GM23248 (cell line): ENCODE data around the gene NRG3. TPM values are rescaled to one million over a fixed set of nuclear protein-coding genes. Genes with fewer than 3 reads are reported as not detected.

ENCODE experiments used
- DNase-seq: peaks from one replicate; pipeline ENCODE4 v3.0.0-alpha.2; 2015
- H2AFZ ChIP-seq: fragments of 200-600 bp; sonication (generic); 2 replicates; pipeline ENCODE4 v1.6.1; 2016; ENCODE audit warnings: antibody characterized with exemption
- H3F3A ChIP-seq: fragments of 200-600 bp; sonication (generic); 2 replicates; pipeline ENCODE4 v1.6.1; 2016; ENCODE audit warnings: mild to moderate bottlenecking, antibody characterized with exemption, mixed run types; ENCODE audit not compliant: insufficient read depth
- H3K27ac ChIP-seq: fragments of 200-600 bp; sonication (generic); 2 replicates; pipeline ENCODE4 v1.5.1; 2016; ENCODE audit warnings: mild to moderate bottlenecking
- H3K27me3 ChIP-seq: fragments of 200-600 bp; sonication (generic); replicated peaks from 2 replicates; pipeline ENCODE4 v1.6.1; 2016; ENCODE audit warnings: mild to moderate bottlenecking; ENCODE audit not compliant: insufficient read depth
- H3K36me3 ChIP-seq: fragments of 200-600 bp; sonication (generic); 2 replicates; pipeline ENCODE4 v1.6.1; 2016; ENCODE audit warnings: low read depth, mild to moderate bottlenecking
- H3K4me1 ChIP-seq: fragments of 200-600 bp; sonication (generic); 2 replicates; pipeline ENCODE4 v1.6.1; 2016; ENCODE audit warnings: mild to moderate bottlenecking; ENCODE audit not compliant: insufficient read depth
- H3K4me2 ChIP-seq: fragments of 200-600 bp; sonication (generic); one replicate; pipeline ENCODE4 v1.6.1; 2016; ENCODE audit warnings: mild to moderate bottlenecking; ENCODE audit not compliant: unreplicated experiment
- H3K4me3 ChIP-seq: fragments of 200-600 bp; sonication (generic); 2 replicates; pipeline ENCODE4 v1.5.1; 2016; ENCODE audit warnings: mild to moderate bottlenecking
- H3K79me2 ChIP-seq: fragments of 200-600 bp; sonication (generic); 2 replicates; pipeline ENCODE4 v1.6.1; 2016; ENCODE audit warnings: mild to moderate bottlenecking; ENCODE audit not compliant: insufficient read depth
- H3K9ac ChIP-seq: fragments of 200-600 bp; sonication (generic); 2 replicates; pipeline ENCODE4 v1.6.1; 2016; ENCODE audit warnings: mild to moderate bottlenecking
- H3K9me2 ChIP-seq: fragments of 200-600 bp; sonication (generic); 2 replicates; pipeline ENCODE4 v1.6.1; 2016; ENCODE audit warnings: mixed run types, mild to moderate bottlenecking, moderate library complexity; ENCODE audit not compliant: insufficient read depth
- H3K9me3 ChIP-seq: fragments of 200-600 bp; sonication (generic); one replicate; pipeline ENCODE4 v1.6.1; 2017; ENCODE audit warnings: low read depth
- H4K20me1 ChIP-seq: fragments of 200-600 bp; sonication (generic); 2 replicates; pipeline ENCODE4 v1.6.0; 2016; ENCODE audit not compliant: insufficient read depth
- EZH2 ChIP-seq: fragments of 200-600 bp; sonication (generic); IDR thresholded peaks from 2 replicates; pipeline ENCODE4 v1.6.1; 2018; ENCODE audit warnings: antibody characterized with exemption, mild to moderate bottlenecking; ENCODE audit not compliant: insufficient read depth, poor library complexity, severe bottlenecking
- EZH2phosphoT487 ChIP-seq: fragments of 200-600 bp; sonication (generic); IDR thresholded peaks from 2 replicates; pipeline ENCODE4 v1.6.1; 2018; ENCODE audit warnings: antibody characterized with exemption, moderate library complexity, mild to moderate bottlenecking, low read depth; ENCODE audit not compliant: insufficient read depth
- WGBS, 2 experiments: methylation state at CpG; one replicate each; pipeline ENCODE4 v1.1.6; 2015 to 2017; ENCODE audit warnings: low lambda C conversion rate in 2 of 2, low coverage in 1 of 2; ENCODE audit errors: missing lambda C conversion rate in 2 of 2; 5-methylcytosine and 5-hydroxymethylcytosine counted together
- in situ Hi-C: fragments of 300-500 bp; cut with MboI; formaldehyde crosslinking; loops from 2 replicates; pipeline ENCODE4 v1.15.0; 2020
- polyA plus RNA-seq: library from polyadenylated mRNA; unstranded; fragments of >200 nt; fragmentation: Nextera tagmentation; extraction: Ambion mirVana; gene quantifications from 2 replicates; pipeline ENCODE4 v1.2.1, GENCODE V29; 2016
- total RNA-seq: library from RNA; depleted of rRNA; stranded (reverse); fragments of >200 nt; shearing (Covaris generic); gene quantifications from 2 replicates; pipeline ENCODE4 v1.2.3, GENCODE V29; 2014

Gene NRG3
- total and polyA plus RNA-seq, 2 experiments from 2014 or later: not detected

DNA sequence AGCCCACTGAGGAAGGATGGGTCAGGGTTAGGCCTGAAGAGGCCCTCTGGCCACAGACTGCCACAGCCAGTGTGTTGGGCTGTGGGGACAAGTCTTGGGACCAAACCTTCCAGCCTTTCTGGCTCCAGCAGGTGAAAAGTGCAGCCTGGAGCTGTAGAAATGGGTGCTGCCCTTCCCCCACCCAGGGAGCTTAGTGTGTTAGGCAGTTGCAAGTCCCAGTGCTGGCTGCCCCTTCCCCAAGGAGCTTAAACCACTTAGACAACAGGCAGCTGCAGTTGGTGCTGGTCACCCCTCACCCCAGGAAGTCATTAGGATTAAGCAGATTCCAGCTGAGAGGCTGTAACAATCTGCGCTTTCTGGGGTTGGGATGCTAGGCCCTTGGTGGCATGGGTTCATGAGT lies 563.3 kb downstream of the NRG3 start:
- Histone ChIP-seq H3K4me3 (no peak overlapping the region), H3K27ac (no peak overlapping the region), H3K27me3 (no peaks in the 10 kb centered on the region), H3K36me3 (no peaks in the 10 kb centered on the region), H4K20me1 (no peaks in the 10 kb centered on the region), H3K9ac (no peak overlapping the region), H3K4me2 (no peak overlapping the region), H2AFZ (no peak overlapping the region), H3K79me2 (no peaks in the 10 kb centered on the region), H3K9me2 (no peaks in the 10 kb centered on the region), H3K9me3 (no peaks in the 10 kb centered on the region), H3F3A (no peaks in the 10 kb centered on the region), H3K4me1 (no peaks in the 10 kb centered on the region)
- 75% methylated on average over 1 of the region's 1 CpG; no CpG with 5 or more reads in 1 of the 2 experiments for WGBS, 2 experiments
- TF ChIP-seq EZH2: no peak
- no peak for TF ChIP-seq EZH2phosphoT487
- in situ Hi-C loops: no loop called here
- no peak for DNase-seq

DNA sequence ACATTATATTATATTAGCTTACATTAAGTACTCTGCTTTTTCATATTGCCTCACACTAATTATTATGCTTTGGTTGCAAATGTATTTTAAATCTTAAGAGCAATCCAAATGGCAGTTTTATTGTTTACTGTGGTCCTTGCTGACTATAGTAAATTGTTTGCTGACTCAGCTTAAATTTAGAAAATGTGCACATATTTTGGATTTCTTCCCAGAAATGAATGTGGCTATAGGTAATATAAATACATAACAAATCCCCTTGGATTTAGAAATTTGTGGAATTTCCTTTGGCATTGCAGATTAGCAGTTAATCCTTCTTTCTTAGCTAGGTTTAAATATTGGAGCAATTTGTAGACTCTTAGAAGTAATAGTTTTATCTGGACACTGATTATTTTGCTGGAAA lies 565.8 kb downstream of the NRG3 start:
- Histone ChIP-seq H3F3A (no peaks in the 10 kb centered on the region), H2AFZ (no peak overlapping the region), H4K20me1 (no peaks in the 10 kb centered on the region), H3K4me3 (no peak overlapping the region), H3K27me3 (no peaks in the 10 kb centered on the region), H3K79me2 (no peaks in the 10 kb centered on the region), H3K27ac (no peak overlapping the region), H3K36me3 (no peaks in the 10 kb centered on the region), H3K9me3 (no peaks in the 10 kb centered on the region), H3K4me2 (no peak overlapping the region), H3K4me1 (no peaks in the 10 kb centered on the region), H3K9me2 (no peaks in the 10 kb centered on the region), H3K9ac (no peak overlapping the region)
- no peak for DNase-seq
- TF ChIP-seq EZH2 (no peak), EZH2phosphoT487 (no peak)
- in situ Hi-C loops: no loop called here

- H3K9me2 ChIP-seq: no peaks in the 10 kb centered on the region; the same call in 1 of the 2 replicates
- H2AFZ ChIP-seq: no peak overlapping the region
- H3K9me3 ChIP-seq: no peaks in the 10 kb centered on the region
- WGBS, 2 experiments: 26 to 38% methylated on average over 3 of the region's 3 CpGs
- no peak overlapping the region for H3K27ac ChIP-seq
- no peaks in the 10 kb centered on the region for H3F3A ChIP-seq
- no peak for DNase-seq
- H3K4me2 ChIP-seq: no peak overlapping the region
- TF ChIP-seq EZH2: no peak
- TF ChIP-seq EZH2phosphoT487: no peak
- H3K9ac ChIP-seq: no peak overlapping the region
- H3K27me3 ChIP-seq: no peaks in the 10 kb centered on the region
- in situ Hi-C loops: no loop called here
- no peaks in the 10 kb centered on the region for H3K79me2 ChIP-seq
- no peaks in the 10 kb centered on the region for H4K20me1 ChIP-seq
- no peaks in the 10 kb centered on the region for H3K4me1 ChIP-seq
- H3K36me3 ChIP-seq: no peaks in the 10 kb centered on the region
- H3K4me3 ChIP-seq: no peak overlapping the region
Measured at GRCh38 chr10:82452046-82452445, 577.1 kb downstream of the NRG3 start.

GRCh38 chr10:82452676-82453075 lies 577.7 kb downstream of the NRG3 start:
- 0% methylated on average over 1 of the region's 1 CpG for WGBS, 2 experiments
- H3F3A ChIP-seq: no peaks in the 10 kb centered on the region

DNA sequence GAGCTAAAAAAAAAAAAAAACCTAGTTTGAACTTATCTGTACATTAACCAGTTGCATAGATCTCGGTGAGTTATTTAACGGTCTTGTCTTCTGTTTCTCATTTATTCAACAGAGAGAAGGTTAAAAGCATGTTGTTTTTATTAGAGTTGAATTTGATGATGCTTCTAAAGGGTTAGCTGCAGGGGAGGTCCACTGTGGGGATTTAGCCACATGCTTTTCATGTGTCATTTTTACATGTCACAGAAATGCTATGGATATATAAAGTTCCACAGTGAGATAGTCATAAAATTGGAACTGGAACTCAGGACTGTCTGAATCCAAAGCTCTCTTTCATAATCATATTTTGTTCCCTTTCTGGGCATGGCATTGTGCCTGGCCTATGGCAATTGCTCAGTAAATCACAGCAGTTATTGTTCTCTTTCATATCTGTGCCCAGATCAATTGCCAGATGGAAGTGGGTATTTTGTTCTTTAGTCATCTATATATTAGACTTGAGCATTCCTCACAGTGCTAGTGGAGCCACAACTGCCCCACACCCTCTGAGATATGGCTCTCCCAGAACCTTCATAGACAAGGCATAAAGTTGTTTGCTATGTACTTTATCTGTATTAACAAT lies 578.8 kb downstream of the NRG3 start:
- no peaks in the 10 kb centered on the region for H3K4me1 ChIP-seq
- H3K4me3 ChIP-seq: no peak overlapping the region
- no peak for DNase-seq
- no peak overlapping the region for H3K9ac ChIP-seq
- no peaks in the 10 kb centered on the region for H3K36me3 ChIP-seq
- H3K27ac ChIP-seq: no peak overlapping the region
- H4K20me1 ChIP-seq: no peaks in the 10 kb centered on the region
- H3K4me2 ChIP-seq: no peak overlapping the region
- H3K9me2 ChIP-seq: no peaks in the 10 kb centered on the region; the same call in 1 of the 2 replicates
- in situ Hi-C loops: no loop called here
- no peaks in the 10 kb centered on the region for H3K79me2 ChIP-seq
- no peak overlapping the region for H2AFZ ChIP-seq
- WGBS, 2 experiments: 2 to 5% methylated on average over 2 of the region's 2 CpGs
- no peaks in the 10 kb centered on the region for H3F3A ChIP-seq
- no peak for TF ChIP-seq EZH2
- no peak for TF ChIP-seq EZH2phosphoT487
- no peaks in the 10 kb centered on the region for H3K9me3 ChIP-seq
- no peaks in the 10 kb centered on the region for H3K27me3 ChIP-seq

More at GRCh38 chr10:82452676-82453075, 577.7 kb downstream of the NRG3 start:
- Histone ChIP-seq H3K9me2 (no peaks in the 10 kb centered on the region; the same call in 1 of the 2 replicates), H3K27me3 (no peaks in the 10 kb centered on the region), H3K9me3 (no peaks in the 10 kb centered on the region), H3K4me1 (no peaks in the 10 kb centered on the region), H3K4me2 (no peak overlapping the region), H4K20me1 (no peaks in the 10 kb centered on the region), H3K4me3 (no peak overlapping the region), H3K79me2 (no peaks in the 10 kb centered on the region), H3K9ac (no peak overlapping the region), H3K36me3 (no peaks in the 10 kb centered on the region), H3K27ac (no peak overlapping the region), H2AFZ (no peak overlapping the region)
- no peak for DNase-seq
- in situ Hi-C loops: no loop called here
- TF ChIP-seq EZH2 (no peak), EZH2phosphoT487 (no peak)
